Calu3 (cell line): ENCODE data around the gene ZNF630. TPM values are rescaled to one million over a fixed set of nuclear protein-coding genes. Genes with fewer than 3 reads are reported as not detected.
"Not testable (repeated sequence)": the region's sequence is repeated elsewhere in the genome, so short reads cannot be mapped to it uniquely, and the experiment has no call there.

Experiments used
- BruUV-seq: library from RNA; stranded (reverse); fragments of 400-500 nt; replicated peaks from 2 replicates; lab custom pipeline; 2021; lab: Mats Ljungman, UMichigan
- CTCF ChIA-PET: fragments of 300-600 bp; sonication (Branson Sonifier 250); formaldehyde crosslinking; loops from one replicate; lab custom pipeline; 2022; ENCODE audit warnings: antibody characterized with exemption; lab: Charles Lee
- DNase-seq: peaks from one replicate; pipeline ENCODE4 v3.0.0; 2022
- H3K27ac Mint-ChIP-seq: one replicate; pipeline ENCODE4 v1.8.0; 2022; ENCODE audit warnings: mixed read lengths; ENCODE audit not compliant: unreplicated experiment
- H3K27me3 Mint-ChIP-seq: one replicate; pipeline ENCODE4 v1.8.0; 2022; ENCODE audit warnings: mixed read lengths; ENCODE audit not compliant: unreplicated experiment
- H3K36me3 Mint-ChIP-seq: one replicate; pipeline ENCODE4 v1.8.0; 2022; ENCODE audit warnings: mild to moderate bottlenecking, moderate library complexity, mixed read lengths; ENCODE audit not compliant: insufficient read depth, unreplicated experiment
- H3K4me1 Mint-ChIP-seq: one replicate; pipeline ENCODE4 v1.8.0; 2022; ENCODE audit warnings: mild to moderate bottlenecking, low read depth, mixed read lengths; ENCODE audit not compliant: unreplicated experiment
- H3K4me3 Mint-ChIP-seq: one replicate; pipeline ENCODE4 v1.8.0; 2022; ENCODE audit warnings: mild to moderate bottlenecking, low read depth, moderate library complexity, mixed read lengths; ENCODE audit not compliant: unreplicated experiment
- H3K9me3 Mint-ChIP-seq: one replicate; pipeline ENCODE4 v1.8.0; 2022; ENCODE audit warnings: low read depth, mixed read lengths; ENCODE audit not compliant: unreplicated experiment
- CTCF ChIP-seq: fragments of 200-600 bp; IDR thresholded peaks from one replicate; pipeline ENCODE4 v1.8.0; 2022; ENCODE audit warnings: antibody characterized with exemption; ENCODE audit not compliant: unreplicated experiment
- intact Hi-C: fragments of 100-400 bp; cut with micrococcal nuclease; formaldehyde crosslinking; loops from one replicate; pipeline ENCODE4 v1.10.0; 2022; ENCODE audit not compliant: unreplicated experiment
- total RNA-seq: library from RNA; stranded (reverse); gene quantifications from 2 replicates; pipeline ENCODE4 v1.2.3, GENCODE V29; 2022

Gene ZNF630
- total RNA-seq, 1 experiment from 2014 or later = 2.6 TPM

DNA sequence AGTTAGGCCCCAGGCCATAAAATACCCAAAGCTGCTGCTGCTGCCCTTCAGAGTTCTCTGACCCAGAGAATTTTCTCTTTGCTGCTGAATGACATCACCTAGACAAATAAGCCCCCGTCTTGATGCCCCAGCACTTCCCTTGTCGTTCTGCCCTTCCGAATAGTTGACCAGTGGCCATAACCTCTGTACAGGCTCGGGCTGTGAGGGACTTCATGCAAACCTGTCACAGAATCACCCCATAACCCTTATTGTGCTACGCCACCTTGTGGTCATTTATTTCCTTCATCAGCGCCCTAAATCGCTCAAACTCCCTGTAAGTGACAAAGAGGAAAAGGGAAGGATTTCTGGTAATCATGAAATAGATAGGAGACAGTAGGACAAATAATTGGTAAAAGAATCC is 45.9 kb downstream of the ZNF630 start:
- Mint-ChIP-seq H3K27ac (no peak overlapping the region), H3K36me3 (peaks cover 13% of the 10 kb centered on the region), H3K4me1 (peaks cover 8% of the 10 kb centered on the region), H3K27me3 (no peaks in the 10 kb centered on the region), H3K4me3 (no peak overlapping the region), H3K9me3 (peaks cover 7% of the 10 kb centered on the region)
- intact Hi-C loops = loop anchor here (5.0 to 10.0 kb wide), 2 partner anchors 528 to 831 kb away; partner anchors contain the start of gene UBA1
- DNase-seq = peak; percentile 44
- CTCF ChIA-PET = no interaction called here
- peak; percentile 43 for TF ChIP-seq CTCF
- no TSS peak for BruUV-seq

DNA sequence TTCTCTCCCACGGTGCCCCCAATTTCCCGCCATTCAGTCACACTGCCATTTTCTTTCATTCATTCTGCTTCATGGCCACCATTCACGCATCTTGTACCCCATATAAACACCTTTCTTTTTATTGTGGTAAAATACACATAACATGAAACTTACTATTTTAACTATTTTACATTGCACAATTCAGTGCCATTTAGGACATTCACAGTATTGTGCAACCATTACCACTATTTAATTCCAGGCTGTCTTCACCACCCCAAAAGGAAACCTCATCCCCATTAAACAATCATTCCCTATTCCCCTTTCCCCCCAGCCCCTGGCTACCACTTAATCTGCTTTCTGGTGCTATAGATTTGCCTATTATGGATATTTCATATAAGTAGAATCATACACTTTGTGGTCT is 48.7 kb downstream of the ZNF630 start:
- no peak for DNase-seq
- Mint-ChIP-seq H3K4me3 (no peak overlapping the region), H3K27me3 (no peaks in the 10 kb centered on the region), H3K9me3 (peaks cover 7% of the 10 kb centered on the region), H3K27ac (no peak overlapping the region), H3K36me3 (peaks cover 15% of the 10 kb centered on the region), H3K4me1 (peaks cover 8% of the 10 kb centered on the region)
- BruUV-seq = no TSS peak
- CTCF ChIA-PET = no interaction called here
- intact Hi-C loops = loop anchor here (10.0 kb wide), 1 partner anchor 828 kb away; the partner anchor contains the start of gene UBA1
- TF ChIP-seq CTCF = no peak

GRCh38 chrX:48022100-48022499 is 49.3 kb downstream of the ZNF630 start:
- H3K27me3 Mint-ChIP-seq = no peaks in the 10 kb centered on the region
- no peak overlapping the region for H3K27ac Mint-ChIP-seq
- H3K9me3 Mint-ChIP-seq = peaks cover 7% of the 10 kb centered on the region
- no peak for TF ChIP-seq CTCF
- CTCF ChIA-PET = no interaction called here
- DNase-seq = no peak
- peaks cover 15% of the 10 kb centered on the region for H3K36me3 Mint-ChIP-seq
- no TSS peak for BruUV-seq
- no peak overlapping the region for H3K4me3 Mint-ChIP-seq
- peaks cover 8% of the 10 kb centered on the region for H3K4me1 Mint-ChIP-seq
- intact Hi-C loops = loop anchor here (10.0 kb wide), 1 partner anchor 827 kb away; the partner anchor contains the start of gene UBA1

GRCh38 chrX:48021026-48021900 is 50.2 kb downstream of the ZNF630 start:
- Mint-ChIP-seq H3K27ac (peak overlapping the region; percentile 99), H3K36me3 (peaks cover 15% of the 10 kb centered on the region), H3K4me1 (peaks cover 8% of the 10 kb centered on the region), H3K9me3 (peaks cover 4% of the 10 kb centered on the region), H3K4me3 (peak overlapping the region; percentile 86), H3K27me3 (no peaks in the 10 kb centered on the region)
- no peak for TF ChIP-seq CTCF
- intact Hi-C loops = loop anchor here (10.0 kb wide), 1 partner anchor 826 kb away; the partner anchor contains the start of gene UBA1
- CTCF ChIA-PET = interaction anchor here (0.6 kb wide), 1 partner anchor 943 kb away, joined by 3 read pairs; no protein-coding TSS in a partner anchor
- BruUV-seq = no TSS peak
- peak; percentile 79 for DNase-seq

DNA sequence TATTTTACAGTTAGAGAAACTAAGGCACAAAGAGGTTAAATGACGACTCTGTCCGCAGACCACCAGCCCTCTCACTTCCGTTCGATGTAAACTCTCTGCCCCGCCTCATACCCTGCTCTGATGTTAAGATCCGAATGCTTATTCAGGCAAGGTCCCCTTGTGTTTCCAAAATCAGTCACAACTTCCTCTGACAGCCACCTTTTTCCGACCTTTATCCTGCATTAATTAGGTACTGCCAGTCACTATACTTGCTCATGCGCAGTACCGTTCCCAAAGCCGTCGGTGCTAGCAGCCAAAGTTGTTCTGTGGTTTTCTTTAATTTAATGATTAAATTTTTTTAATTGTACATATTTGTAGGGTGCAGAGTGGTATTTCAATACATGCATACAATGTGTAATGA is 51.0 kb downstream of the ZNF630 start:
- CTCF ChIA-PET, BruUV-seq, H3K4me1 Mint-ChIP-seq: not testable (repeated sequence)

DNA sequence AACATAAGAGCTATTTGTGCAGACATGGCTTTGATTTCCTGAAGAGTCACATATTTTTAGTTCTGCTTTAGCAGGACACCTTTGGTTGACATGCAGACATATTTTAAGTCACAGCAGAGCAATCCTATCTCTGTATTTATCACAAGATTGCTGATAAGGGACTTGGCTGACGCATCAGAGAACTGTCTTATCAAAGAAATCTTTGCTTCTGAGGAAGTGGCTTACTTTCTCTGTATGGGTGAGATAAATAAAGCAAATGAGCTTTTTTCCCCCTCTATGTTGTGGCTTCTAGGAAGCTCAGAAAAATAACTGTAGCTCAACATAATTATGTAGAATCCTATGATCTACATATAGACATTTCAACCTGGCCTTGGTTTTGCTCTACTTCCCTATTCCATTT is 51.5 kb downstream of the ZNF630 start:
- CTCF ChIA-PET, H3K9me3 Mint-ChIP-seq, H3K4me3 Mint-ChIP-seq, H3K27ac Mint-ChIP-seq, H3K4me1 Mint-ChIP-seq, H3K27me3 Mint-ChIP-seq, BruUV-seq, DNase-seq: not testable (repeated sequence)
- H3K36me3 Mint-ChIP-seq = peaks cover 15% of the 10 kb centered on the region
- intact Hi-C loops = loop anchor here (10.0 kb wide), 1 partner anchor 825 kb away; the partner anchor contains the start of gene UBA1

More for the DNA sequence above, 51.0 kb downstream of the ZNF630 start:
- not testable (repeated sequence) for H3K27me3 Mint-ChIP-seq, H3K9me3 Mint-ChIP-seq, DNase-seq
- peak overlapping the region; percentile 99 for H3K27ac Mint-ChIP-seq
- intact Hi-C loops = loop anchor here (10.0 kb wide), 1 partner anchor 826 kb away; the partner anchor contains the start of gene UBA1
- peaks cover 15% of the 10 kb centered on the region for H3K36me3 Mint-ChIP-seq
- H3K4me3 Mint-ChIP-seq = peak overlapping the region; percentile 86
